ENCODE data around the gene ATP7A. TPM values are rescaled to one million over a fixed set of nuclear protein-coding genes. Genes with fewer than 3 reads are reported as not detected.

ATP7A gene
- total and polyA plus RNA-seq, 9 of the 15 experiments (the other 6 are each of a cell fraction or from before 2014, with no cell fraction given): 7.8 to 22.7 (median 11.6) TPM

DNA sequence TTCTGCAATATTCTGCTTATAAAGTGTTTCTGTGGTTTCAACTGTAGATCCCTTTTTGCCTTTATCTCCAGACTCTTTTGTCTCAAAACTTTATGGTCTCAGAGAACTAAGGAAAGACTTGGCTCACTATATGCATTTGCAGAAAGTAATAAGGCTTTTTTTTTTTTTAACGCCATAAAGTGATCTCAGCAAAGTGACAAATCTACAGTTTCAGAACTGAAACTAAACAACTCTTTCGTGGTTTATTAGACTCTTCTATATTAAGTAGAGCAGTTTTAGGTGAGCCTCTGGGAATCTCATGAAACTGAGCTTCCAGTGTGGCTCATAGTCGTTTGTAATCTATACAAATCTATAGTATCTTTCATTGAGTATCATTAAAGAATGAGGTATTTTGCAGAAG, 15.3 kb downstream of the ATP7A start:
- no peak for ATAC-seq
- Histone ChIP-seq H3K9me1 (ENCODE audit: control insufficient read depth, insufficient read depth, low read length) (no peaks in the 10 kb centered on the region), H3K9ac (ENCODE audit: insufficient read depth in 1 of 2, low read depth in 2 of 2, low read length in 2 of 2) (no peak overlapping the region), H3K4me3 (no peak overlapping the region), H4K20me1 (replicated peaks; ENCODE audit: control insufficient read depth, insufficient read depth, low read length) (no peaks in the 10 kb centered on the region), H3K4me2 (ENCODE audit: insufficient read depth, low read length) (no peak overlapping the region), H3K27ac (ENCODE audit: extremely low read depth, low read depth, low read length) (peak overlapping the region; percentile 51; the same call in 1 of the 3 replicates), H3K36me3 (ENCODE audit: control insufficient read depth, insufficient read depth, low read length) (no peaks in the 10 kb centered on the region; the same call in 2 of the 3 replicates), H3K79me2 (ENCODE audit: control insufficient read depth, insufficient read depth, low read length) (peaks cover 92% of the 10 kb centered on the region), H3K4me1 (replicated peaks in 1 of 2; ENCODE audit: control insufficient read depth in 2 of 2, insufficient read depth in 2 of 2, low read length in 2 of 2) (peaks cover 4% of the 10 kb centered on the region in 2 experiments; a peak in 3 of 5 replicates), H3K9me3 (replicated peaks; ENCODE audit: control insufficient read depth, insufficient read depth, low read depth, low read length) (no peaks in the 10 kb centered on the region), H2AFZ (ENCODE audit: low read depth, low read length) (no peak overlapping the region), H3K27me3 (ENCODE audit: control insufficient read depth in 2 of 2, insufficient read depth in 2 of 2, low read length in 2 of 2) (no peaks in the 10 kb centered on the region)
- in situ Hi-C loops (cut with MboI) (no loop called here), intact Hi-C loops (cut with micrococcal nuclease) (no loop called here)
- BruUV-seq (replicated peaks): no TSS peak
- 9% methylated on average over 3 of the region's 3 CpGs for WGBS (ENCODE audit: insufficient coverage, low coverage, missing lambda C conversion rate)
- no peak for DNase-seq (ENCODE audit: extremely low read depth in 1 of 4, low spot score in 3 of 4)
- POLR2A ChIA-PET: no interaction called here
- FAIRE-seq: no peak
- CTCF ChIA-PET (ENCODE audit: low intra/inter-chr PET ratio): no interaction called here
- no peak for TF ChIP-seq RBM17 (IDR thresholded peaks at IDR 0.05; ENCODE audit: borderline replicate concordance, low read depth, low read length)
- TF ChIP-seq, protein P1, sequence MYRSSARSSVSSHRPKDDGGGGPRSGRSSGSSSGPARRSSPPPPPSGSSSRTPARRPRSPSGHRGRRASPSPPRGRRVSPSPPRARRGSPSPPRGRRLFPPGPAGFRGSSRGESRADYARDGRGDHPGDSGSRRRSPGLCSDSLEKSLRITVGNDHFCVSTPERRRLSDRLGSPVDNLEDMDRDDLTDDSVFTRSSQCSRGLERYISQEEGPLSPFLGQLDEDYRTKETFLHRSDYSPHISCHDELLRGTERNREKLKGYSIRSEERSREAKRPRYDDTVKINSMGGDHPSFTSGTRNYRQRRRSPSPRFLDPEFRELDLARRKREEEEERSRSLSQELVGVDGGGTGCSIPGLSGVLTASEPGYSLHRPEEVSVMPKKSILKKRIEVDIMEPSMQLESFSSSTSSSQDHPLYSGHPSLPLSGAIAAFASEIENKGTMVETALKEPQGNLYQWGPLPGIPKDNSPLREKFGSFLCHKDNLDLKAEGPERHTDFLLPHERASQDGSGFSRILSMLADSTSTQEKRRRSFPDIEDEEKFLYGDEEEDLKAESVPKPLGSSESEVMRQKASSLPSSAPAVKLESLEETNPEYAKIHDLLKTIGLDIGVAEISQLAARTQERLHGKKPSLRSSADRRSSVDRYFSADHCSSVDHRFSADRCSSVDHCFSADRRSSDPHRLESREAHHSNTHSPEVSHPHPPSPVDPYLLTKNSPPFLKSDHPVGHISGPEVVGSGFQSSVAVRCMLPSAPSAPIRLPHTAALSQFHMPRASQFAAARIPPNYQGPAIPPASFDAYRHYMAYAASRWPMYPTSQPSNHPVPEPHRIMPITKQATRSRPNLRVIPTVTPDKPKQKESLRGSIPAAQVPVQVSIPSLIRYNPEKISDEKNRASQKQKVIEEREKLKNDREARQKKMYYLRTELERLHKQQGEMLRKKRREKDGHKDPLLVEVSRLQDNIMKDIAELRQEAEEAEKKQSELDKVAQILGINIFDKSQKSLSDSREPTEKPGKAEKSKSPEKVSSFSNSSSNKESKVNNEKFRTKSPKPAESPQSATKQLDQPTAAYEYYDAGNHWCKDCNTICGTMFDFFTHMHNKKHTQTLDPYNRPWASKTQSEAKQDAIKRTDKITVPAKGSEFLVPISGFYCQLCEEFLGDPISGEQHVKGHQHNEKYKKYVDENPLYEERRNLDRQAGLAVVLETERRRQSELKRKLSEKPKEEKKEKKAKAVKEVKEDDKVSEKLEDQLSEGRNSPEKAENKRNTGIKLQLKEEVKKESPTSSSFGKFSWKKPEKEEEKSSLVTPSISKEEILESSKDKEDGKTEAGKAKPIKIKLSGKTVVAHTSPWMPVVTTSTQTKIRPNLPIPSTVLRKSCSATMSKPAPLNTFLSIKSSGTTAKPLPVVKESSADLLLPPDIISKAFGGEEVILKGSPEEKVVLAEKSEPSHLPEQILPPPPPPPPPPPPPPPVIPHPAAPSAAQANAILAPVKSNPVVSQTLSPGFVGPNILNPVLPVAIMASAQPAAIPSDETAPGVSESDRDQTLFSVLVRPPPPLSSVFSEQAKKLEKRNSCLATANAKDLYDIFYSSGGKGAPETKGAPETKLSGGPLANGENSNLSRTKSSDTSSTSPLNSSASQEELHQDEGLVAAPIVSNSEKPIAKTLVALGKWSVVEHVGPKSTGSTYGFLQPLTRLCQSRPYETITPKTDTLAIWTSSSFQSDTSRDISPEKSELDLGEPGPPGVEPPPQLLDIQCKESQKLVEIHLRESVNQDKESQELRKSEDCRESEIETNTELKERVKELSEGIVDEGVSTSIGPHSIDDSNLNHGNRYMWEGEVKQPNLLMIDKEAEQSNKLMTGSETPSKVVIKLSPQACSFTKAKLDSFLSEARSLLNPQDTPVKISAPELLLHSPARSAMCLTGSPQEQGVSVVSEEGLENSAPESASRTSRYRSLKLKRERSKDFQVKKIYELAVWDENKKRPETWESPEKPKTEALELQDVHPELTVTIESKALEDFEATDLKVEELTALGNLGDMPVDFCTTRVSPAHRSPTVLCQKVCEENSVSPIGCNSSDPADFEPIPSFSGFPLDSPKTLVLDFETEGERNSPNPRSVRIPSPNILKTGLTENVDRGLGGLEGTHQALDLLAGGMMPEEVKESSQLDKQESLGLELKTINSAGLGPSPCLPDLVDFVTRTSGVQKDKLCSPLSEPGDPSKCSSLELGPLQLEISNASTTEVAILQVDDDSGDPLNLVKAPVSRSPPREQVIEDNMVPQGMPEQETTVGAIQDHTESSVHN (IDR thresholded peaks at IDR 0.05; ENCODE audit: borderline replicate concordance in 1 of 2, low read depth in 1 of 2): no peak
- TF ChIP-seq HDAC8 (tag; IDR thresholded peaks at IDR 0.05): no peak
- no peak for TF ChIP-seq L3MBTL2 (IDR thresholded peaks at IDR 0.05)
- no peak for TF ChIP-seq NEUROD1 (IDR thresholded peaks at IDR 0.05; ENCODE audit: borderline replicate concordance, low read depth, low read length, partially characterized antibody)
- TF ChIP-seq BRD4 (IDR thresholded peaks at IDR 0.05): no peak
- no peak for TF ChIP-seq GABPB1 (CRISPR knock-in tag; IDR thresholded peaks at IDR 0.05)
- TF ChIP-seq, protein P2, sequence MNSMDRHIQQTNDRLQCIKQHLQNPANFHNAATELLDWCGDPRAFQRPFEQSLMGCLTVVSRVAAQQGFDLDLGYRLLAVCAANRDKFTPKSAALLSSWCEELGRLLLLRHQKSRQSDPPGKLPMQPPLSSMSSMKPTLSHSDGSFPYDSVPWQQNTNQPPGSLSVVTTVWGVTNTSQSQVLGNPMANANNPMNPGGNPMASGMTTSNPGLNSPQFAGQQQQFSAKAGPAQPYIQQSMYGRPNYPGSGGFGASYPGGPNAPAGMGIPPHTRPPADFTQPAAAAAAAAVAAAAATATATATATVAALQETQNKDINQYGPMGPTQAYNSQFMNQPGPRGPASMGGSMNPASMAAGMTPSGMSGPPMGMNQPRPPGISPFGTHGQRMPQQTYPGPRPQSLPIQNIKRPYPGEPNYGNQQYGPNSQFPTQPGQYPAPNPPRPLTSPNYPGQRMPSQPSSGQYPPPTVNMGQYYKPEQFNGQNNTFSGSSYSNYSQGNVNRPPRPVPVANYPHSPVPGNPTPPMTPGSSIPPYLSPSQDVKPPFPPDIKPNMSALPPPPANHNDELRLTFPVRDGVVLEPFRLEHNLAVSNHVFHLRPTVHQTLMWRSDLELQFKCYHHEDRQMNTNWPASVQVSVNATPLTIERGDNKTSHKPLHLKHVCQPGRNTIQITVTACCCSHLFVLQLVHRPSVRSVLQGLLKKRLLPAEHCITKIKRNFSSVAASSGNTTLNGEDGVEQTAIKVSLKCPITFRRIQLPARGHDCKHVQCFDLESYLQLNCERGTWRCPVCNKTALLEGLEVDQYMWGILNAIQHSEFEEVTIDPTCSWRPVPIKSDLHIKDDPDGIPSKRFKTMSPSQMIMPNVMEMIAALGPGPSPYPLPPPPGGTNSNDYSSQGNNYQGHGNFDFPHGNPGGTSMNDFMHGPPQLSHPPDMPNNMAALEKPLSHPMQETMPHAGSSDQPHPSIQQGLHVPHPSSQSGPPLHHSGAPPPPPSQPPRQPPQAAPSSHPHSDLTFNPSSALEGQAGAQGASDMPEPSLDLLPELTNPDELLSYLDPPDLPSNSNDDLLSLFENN (IDR thresholded peaks at IDR 0.05; ENCODE audit: low read depth in 2 of 2, low read length in 2 of 2): no peak
- TF ChIP-seq NCOA2 (IDR thresholded peaks at IDR 0.05; ENCODE audit: partially characterized antibody in 2 of 2): no peak

Data from K562 (cell line).